K562 treated with DMSO at 1 percent for 4 hours (cell line): ENCODE measurements around the gene PDCD5. TPM values are rescaled to one million over a fixed set of nuclear protein-coding genes. Genes with fewer than 3 reads are reported as not detected.

Experiments
- total RNA-seq: library from RNA; unstranded; fragments of 300-600 nt; gene quantifications from 2 replicates; pipeline ENCODE4 v1.2.3, GENCODE V29; 2022; ENCODE audit not compliant: insufficient read depth

Gene PDCD5
- total RNA-seq: 58.9 and 73.8 TPM in 2 replicates

GRCh38 chr19:32580901-32581704 lies at the start of gene PDCD5:
PDCD5 (plus strand) TSS chr19:32581190; CDS start chr19:32581262, 72 bp downstream.

Other genes with a start within 250 kb of the PDCD5 start
- 5.1 and 5.2 TPM in 2 replicates for gene ZNF507, start 235.6 kb upstream of the PDCD5 start, total RNA-seq
- 5.0 and 11.0 TPM in 2 replicates for gene DPY19L3, start 175.4 kb upstream of the PDCD5 start, total RNA-seq
- 37.9 and 52.4 TPM in 2 replicates for gene ANKRD27, start 94.0 kb downstream of the PDCD5 start, total RNA-seq
- gene RGS9BP, start 94.7 kb downstream of the PDCD5 start, total RNA-seq: 1.1 TPM in 1 of 2 replicates, not detected in the other
- 11.2 and 12.8 TPM in 2 replicates for gene NUDT19, start 110.6 kb downstream of the PDCD5 start, total RNA-seq
- gene TDRD12, start 138.6 kb downstream of the PDCD5 start, total RNA-seq: not detected in 2 replicates